Mesendoderm (in vitro differentiated cells): Measurements from ENCODE around the gene SNURF. TPM values are rescaled to one million over a fixed set of nuclear protein-coding genes. Genes with fewer than 3 reads are reported as not detected.
A peak's percentile ranks its signal among the peaks of the same experiment; 100 is the strongest.
"Not testable (repeated sequence)": the region's sequence is repeated elsewhere in the genome, so short reads cannot be mapped to it uniquely, and the experiment has no call there.

ENCODE experiments used
- DNase-seq: peaks from one replicate; pipeline ENCODE4 v3.0.0; 2013
- H2AK5ac ChIP-seq: 2 replicates; pipeline ENCODE4 v1.6.1; 2013; ENCODE audit warnings: low read length, inconsistent platforms
- H2BK120ac ChIP-seq: 2 replicates; pipeline ENCODE4 v1.6.1; 2013; ENCODE audit warnings: low read depth, mild to moderate bottlenecking, low read length, moderate library complexity, mixed read lengths
- H2BK15ac ChIP-seq: replicated peaks from 2 replicates; pipeline ENCODE4 v1.6.1; 2013; ENCODE audit warnings: low read depth, mild to moderate bottlenecking, moderate library complexity
- H2BK5ac ChIP-seq: 2 replicates; pipeline ENCODE4 v1.6.1; 2013; ENCODE audit warnings: low read length, inconsistent platforms
- H3K18ac ChIP-seq: 2 replicates; pipeline ENCODE4 v1.6.1; 2013; ENCODE audit warnings: mild to moderate bottlenecking, low read length, mixed read lengths
- H3K23ac ChIP-seq: one replicate; pipeline ENCODE4 v1.6.1; 2013; ENCODE audit warnings: low read length
- H3K27ac ChIP-seq: 2 replicates; pipeline ENCODE4 v1.5.1; 2013; ENCODE audit warnings: low read depth, mild to moderate bottlenecking, inconsistent platforms, low read length, moderate library complexity
- H3K27me3 ChIP-seq: 2 replicates; pipeline ENCODE4 v1.6.1; 2013; ENCODE audit warnings: low read length, control low read depth, mild to moderate bottlenecking, inconsistent platforms; ENCODE audit not compliant: insufficient read depth, poor library complexity
- H3K36me3 ChIP-seq: 2 replicates; pipeline ENCODE4 v1.6.1; 2013; ENCODE audit warnings: low read length, inconsistent platforms; ENCODE audit not compliant: control insufficient read depth, insufficient read depth
- H3K4ac ChIP-seq: one replicate; pipeline ENCODE4 v1.6.1; 2013; ENCODE audit warnings: low read depth, mild to moderate bottlenecking, low read length, moderate library complexity
- H3K4me1 ChIP-seq: 2 replicates; pipeline ENCODE4 v1.6.1; 2013; ENCODE audit warnings: low read depth, low read length, inconsistent platforms; ENCODE audit not compliant: control insufficient read depth
- H3K4me2 ChIP-seq: 2 replicates; pipeline ENCODE4 v1.6.1; 2013; ENCODE audit warnings: low read length
- H3K4me3 ChIP-seq: 2 replicates; pipeline ENCODE4 v1.5.1; 2013; ENCODE audit warnings: mild to moderate bottlenecking, low read length
- H3K56ac ChIP-seq: one replicate; pipeline ENCODE4 v1.6.1; 2013; ENCODE audit warnings: low read length
- H3K79me1 ChIP-seq: 2 replicates; pipeline ENCODE4 v1.6.1; 2013; ENCODE audit warnings: low read length, inconsistent platforms
- H3K79me2 ChIP-seq: 2 replicates; pipeline ENCODE4 v1.6.1; 2013; ENCODE audit warnings: mild to moderate bottlenecking, low read length; ENCODE audit not compliant: control insufficient read depth, insufficient read depth
- H3K9ac ChIP-seq: 2 replicates; pipeline ENCODE4 v1.6.1; 2013; ENCODE audit warnings: low read length, inconsistent platforms
- H4K5ac ChIP-seq: one replicate; pipeline ENCODE4 v1.6.1; 2013; ENCODE audit warnings: low read length
- H4K8ac ChIP-seq: one replicate; pipeline ENCODE4 v1.6.1; 2013; ENCODE audit warnings: low read depth, mild to moderate bottlenecking, control low read depth, low read length, moderate library complexity
- WGBS: extraction: QIAGEN DNeasy Blood & Tissue Kit; methylation state at CpG from one replicate; pipeline ENCODE4 v1.1.7; 2013; ENCODE audit warnings: low lambda C conversion rate, missing lambda C conversion rate; ENCODE audit not compliant: insufficient coverage; ENCODE audit errors: extremely low coverage; 5-methylcytosine and 5-hydroxymethylcytosine counted together
- polyA plus RNA-seq, 2 experiments: library from polyadenylated mRNA; stranded (reverse); fragments of 200-250 nt; gene quantifications; one replicate each; pipeline ENCODE4 v1.2.3, GENCODE V29; 2013

SNURF gene
- 88.4 TPM for polyA plus RNA-seq (2013, experiment 1 of 2)
- 103 TPM for polyA plus RNA-seq (2013, experiment 2 of 2)

GRCh38 chr15:24954783-24955530 is at the start of gene SNURF, which contains the start of gene SNRPN:
Gene SNURF (plus strand): TSS chr15:24954987. CDS start chr15:24955049, 62 bp downstream.
Gene SNRPN (plus strand): TSS chr15:24954987. CDS start chr15:24974454, 19,467 bp downstream.
- H4K5ac ChIP-seq: no peak within 1 kb of the TSS
- peak within 1 kb of the TSS; percentile 90 for H3K27ac ChIP-seq
- no peaks in the 10 kb centered on the region for H3K4me1 ChIP-seq
- H2BK15ac ChIP-seq: no peak within 1 kb of the TSS
- H3K79me1 ChIP-seq: no peaks in the 10 kb centered on the region
- no peak within 1 kb of the TSS for H3K23ac ChIP-seq
- H3K9ac ChIP-seq: peak within 1 kb of the TSS; percentile 87
- peak within 1 kb of the TSS; percentile 98 for H3K56ac ChIP-seq
- peak within 1 kb of the TSS; percentile 9 for H3K18ac ChIP-seq
- H3K27me3 ChIP-seq: no peaks in the 10 kb centered on the region
- H2BK120ac ChIP-seq: no peak within 1 kb of the TSS
- no CpG with 5 or more reads among the region's 47 CpGs for WGBS
- DNase-seq: peak; percentile 83
- H4K8ac ChIP-seq: no peak within 1 kb of the TSS
- H3K79me2 ChIP-seq: peaks cover 43% of the 10 kb centered on the region
- H3K4me2 ChIP-seq: peak within 1 kb of the TSS; percentile 20
- peak within 1 kb of the TSS; percentile 94 for H2BK5ac ChIP-seq
- peak within 1 kb of the TSS; percentile 96 for H3K4me3 ChIP-seq
- H3K36me3 ChIP-seq: no peaks in the 10 kb centered on the region
- no peak within 1 kb of the TSS for H3K4ac ChIP-seq
- peak within 1 kb of the TSS; percentile 62 for H2AK5ac ChIP-seq

GRCh38 chr15:24916305-24917009 is 38.3 kb upstream of the SNURF start:
- WGBS: 100% methylated on average over 2 of the region's 8 CpGs
- Histone ChIP-seq H2BK120ac (no peak overlapping the region), H3K36me3 (no peaks in the 10 kb centered on the region), H3K4me2 (no peak overlapping the region), H2AK5ac (no peak overlapping the region), H3K18ac (no peak overlapping the region), H3K23ac (no peak overlapping the region), H3K27ac (no peak overlapping the region), H2BK5ac (no peak overlapping the region), H2BK15ac (no peak overlapping the region), H4K8ac (no peak overlapping the region), H3K9ac (no peak overlapping the region), H3K4me1 (no peaks in the 10 kb centered on the region), H4K5ac (no peak overlapping the region), H3K27me3 (no peaks in the 10 kb centered on the region), H3K4me3 (no peak overlapping the region), H3K56ac (no peak overlapping the region), H3K79me1 (no peaks in the 10 kb centered on the region), H3K79me2 (no peaks in the 10 kb centered on the region), H3K4ac (no peak overlapping the region)
- DNase-seq: no peak

- no CpG with 5 or more reads among the region's 14 CpGs for WGBS
These were observed 37.4 kb upstream of the SNURF start for GRCh38 chr15:24917431-24917830.

GRCh38 chr15:24919446-24919845 is 35.3 kb upstream of the SNURF start:
- WGBS: no CpG with 5 or more reads among the region's 2 CpGs
- H3K56ac ChIP-seq: no peak overlapping the region
- H3K4me1 ChIP-seq: no peaks in the 10 kb centered on the region
- no peak overlapping the region for H2BK5ac ChIP-seq
- no peak overlapping the region for H2AK5ac ChIP-seq
- no peak overlapping the region for H3K27ac ChIP-seq
- H3K9ac ChIP-seq: no peak overlapping the region
- no peak overlapping the region for H3K4ac ChIP-seq
- no peak overlapping the region for H4K8ac ChIP-seq
- H3K4me3 ChIP-seq: no peak overlapping the region
- H3K4me2 ChIP-seq: no peak overlapping the region
- DNase-seq: peak; percentile 82
- H3K79me2 ChIP-seq: no peaks in the 10 kb centered on the region
- H3K18ac ChIP-seq: no peak overlapping the region
- no peak overlapping the region for H4K5ac ChIP-seq
- no peaks in the 10 kb centered on the region for H3K27me3 ChIP-seq
- no peak overlapping the region for H2BK120ac ChIP-seq
- no peaks in the 10 kb centered on the region for H3K36me3 ChIP-seq
- H2BK15ac ChIP-seq: no peak overlapping the region
- H3K23ac ChIP-seq: no peak overlapping the region
- H3K79me1 ChIP-seq: no peaks in the 10 kb centered on the region

More at GRCh38 chr15:24917431-24917830, 37.4 kb upstream of the SNURF start:
- no peak overlapping the region for H2BK15ac ChIP-seq
- no peak overlapping the region for H3K4me2 ChIP-seq
- H2BK5ac ChIP-seq: no peak overlapping the region
- H3K36me3 ChIP-seq: no peaks in the 10 kb centered on the region
- no peak overlapping the region for H3K9ac ChIP-seq
- no peak overlapping the region for H3K18ac ChIP-seq
- H3K23ac ChIP-seq: no peak overlapping the region
- H3K27ac ChIP-seq: no peak overlapping the region
- H3K27me3 ChIP-seq: no peaks in the 10 kb centered on the region
- no peak overlapping the region for H4K8ac ChIP-seq
- no peak overlapping the region for H3K4me3 ChIP-seq
- H2BK120ac ChIP-seq: no peak overlapping the region
- no peaks in the 10 kb centered on the region for H3K79me2 ChIP-seq
- H3K4me1 ChIP-seq: no peaks in the 10 kb centered on the region
- DNase-seq: no peak
- no peak overlapping the region for H3K56ac ChIP-seq
- H4K5ac ChIP-seq: no peak overlapping the region
- no peaks in the 10 kb centered on the region for H3K79me1 ChIP-seq
- H3K4ac ChIP-seq: no peak overlapping the region
- no peak overlapping the region for H2AK5ac ChIP-seq

- not testable (repeated sequence) for DNase-seq, H3K4me2 ChIP-seq
- no CpG with 5 or more reads among the region's 6 CpGs for WGBS
These were observed 32.0 kb upstream of the SNURF start for GRCh38 chr15:24922781-24923180.

More at GRCh38 chr15:24922781-24923180, 32.0 kb upstream of the SNURF start:
- not testable (repeated sequence) for H3K79me2 ChIP-seq, H2BK5ac ChIP-seq, H3K27me3 ChIP-seq, H2BK120ac ChIP-seq, H2BK15ac ChIP-seq, H3K79me1 ChIP-seq, H3K4ac ChIP-seq, H3K4me1 ChIP-seq, H4K5ac ChIP-seq, H3K27ac ChIP-seq, H3K23ac ChIP-seq, H3K4me3 ChIP-seq, H4K8ac ChIP-seq, H3K56ac ChIP-seq, H3K36me3 ChIP-seq, H3K18ac ChIP-seq, H3K9ac ChIP-seq, H2AK5ac ChIP-seq
